Naive thymus-derived CD8-positive, alpha-beta T cell (primary cell): ENCODE data around the gene EIF2B1. TPM values are rescaled to one million over a fixed set of nuclear protein-coding genes. Genes with fewer than 3 reads are reported as not detected.
A peak's percentile ranks its signal among the peaks of the same experiment; 100 is the strongest.
"Not testable (repeated sequence)": the region's sequence is repeated elsewhere in the genome, so short reads cannot be mapped to it uniquely, and the experiment has no call there.

Source experiments
- ATAC-seq, 2 donors: fragments of 150-1000 bp; cut with Tn5 transposase in 1 of 2; sonication (Bioruptor Pico), chemical (Tn5 transposase) in 1 of 2; 1 replicate in 1 of 2; 2 replicates in 1 of 2; pipeline ENCODE4 v1.10.0; 2021; ENCODE audit warnings: mild to moderate bottlenecking in 2 of 2, moderate library complexity in 2 of 2
- POLR2A ChIA-PET: fragments of 350-600 bp; sonication (Branson Sonifier 250); formaldehyde crosslinking; loops from one replicate; lab custom pipeline; 2021; ENCODE audit warnings: antibody characterized with exemption; lab: Charles Lee
- DNase-seq, 10 donors: peaks; one replicate each; pipeline versions ENCODE4 v3.0.0 to v3.0.0-alpha.2; 2020 to 2022
- H3K27ac Mint-ChIP-seq, 10 donors: one replicate each; pipeline ENCODE4 v1.8.0; 2020 to 2022; ENCODE audit warnings: mild to moderate bottlenecking in 10 of 10, mixed read lengths in 10 of 10, moderate library complexity in 4 of 10, inconsistent platforms in 1 of 10
- H3K27me3 Mint-ChIP-seq, 5 donors: one replicate each; pipeline ENCODE4 v1.8.0; 2021 to 2022; ENCODE audit warnings: mixed read lengths in 5 of 5
- H3K36me3 Mint-ChIP-seq, 3 donors: one replicate each; pipeline ENCODE4 v1.8.0; 2020 to 2022; ENCODE audit warnings: mixed read lengths in 3 of 3, mild to moderate bottlenecking in 2 of 3, inconsistent platforms in 1 of 3
- H3K4me1 Mint-ChIP-seq, 4 donors: one replicate each; pipeline ENCODE4 v1.8.0; 2021 to 2022; ENCODE audit warnings: mixed read lengths in 4 of 4
- H3K4me3 Mint-ChIP-seq, 10 donors: one replicate each; pipeline ENCODE4 v1.8.0; 2020 to 2022; ENCODE audit warnings: mild to moderate bottlenecking in 10 of 10, mixed read lengths in 10 of 10, moderate library complexity in 6 of 10, inconsistent platforms in 1 of 10
- H3K9me3 Mint-ChIP-seq, 9 donors: one replicate each; pipeline ENCODE4 v1.8.0; 2020 to 2022; ENCODE audit warnings: mixed read lengths in 9 of 9, mild to moderate bottlenecking in 3 of 9, inconsistent platforms in 1 of 9, moderate library complexity in 1 of 9
- polyA plus RNA-seq, 3 donors: library from polyadenylated mRNA; unstranded; fragments of 300-500 nt; fragmentation: Illumina TruSeq; gene quantifications; one replicate each; pipeline ENCODE4 v1.2.3, GENCODE V29; 2021
- total RNA-seq, 8 experiments: library from RNA in 2 of 8; stranded (reverse) in 2 of 8; gene quantifications; one replicate each; pipeline ENCODE4 v1.2.3 and lab custom pipeline; 2021 to 2026

Gene EIF2B1
- total and polyA plus RNA-seq, 5 experiments from 2014 or later: 54.3 to 64.5 (median 59.9) TPM

DNA sequence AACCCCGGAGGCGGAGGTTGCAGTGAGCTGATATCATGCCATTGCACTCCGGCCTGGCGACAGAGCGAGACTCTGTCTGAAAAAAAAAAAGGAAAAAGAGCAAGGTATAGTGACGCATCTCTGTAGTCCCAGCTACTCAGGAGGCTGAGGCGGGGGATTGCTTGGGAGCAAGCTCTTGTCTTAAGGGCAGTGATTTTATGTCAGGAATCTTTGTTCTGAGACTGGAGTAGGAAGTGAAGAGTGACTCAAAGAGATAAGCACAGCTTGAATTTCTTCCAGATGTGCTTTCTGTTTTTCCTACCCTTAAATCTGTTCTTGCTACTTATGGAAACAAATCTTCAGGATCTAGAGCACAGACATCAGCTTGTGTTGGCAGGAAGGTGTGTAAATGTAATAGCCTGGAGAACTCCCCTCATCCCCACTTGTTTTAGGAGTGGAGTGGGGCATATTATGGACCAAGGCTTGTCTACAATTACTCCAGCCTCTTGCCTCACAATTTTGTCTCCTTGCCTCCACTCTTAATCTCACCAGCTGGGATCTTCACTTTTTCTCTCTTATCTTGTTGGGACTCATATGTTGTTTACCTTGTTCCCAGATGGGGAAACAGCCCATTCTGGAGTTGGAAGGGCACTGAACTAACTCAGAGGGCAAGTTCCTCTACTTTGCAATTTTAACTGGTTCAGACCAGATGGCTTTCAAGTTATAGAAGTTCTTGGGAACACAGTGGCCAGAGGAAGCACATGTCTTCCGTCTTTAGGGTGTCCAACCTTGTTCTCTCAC is 41.6 kb downstream of the EIF2B1 start:
- peaks cover 0 to 85% (median 3%) of the 10 kb centered on the region in 3 donors for H3K36me3 Mint-ChIP-seq
- no peaks in the 10 kb centered on the region for H3K27me3 Mint-ChIP-seq
- H3K9me3 Mint-ChIP-seq: no peaks in the 10 kb centered on the region
- no peak for DNase-seq
- peaks cover 15 to 51% (median 42%) of the 10 kb centered on the region in 4 donors for H3K4me1 Mint-ChIP-seq
- H3K27ac Mint-ChIP-seq: peak overlapping the region in 7 of 10 donors; percentile 13 to 81 (median 54)
- POLR2A ChIA-PET: interaction anchor here (0.6 kb wide), 1 partner anchor 18 kb away, joined by 3 read pairs; no protein-coding TSS in a partner anchor
- peak overlapping the region in 1 of 10 donors; percentile 5 for H3K4me3 Mint-ChIP-seq
- ATAC-seq: no peak

DNA sequence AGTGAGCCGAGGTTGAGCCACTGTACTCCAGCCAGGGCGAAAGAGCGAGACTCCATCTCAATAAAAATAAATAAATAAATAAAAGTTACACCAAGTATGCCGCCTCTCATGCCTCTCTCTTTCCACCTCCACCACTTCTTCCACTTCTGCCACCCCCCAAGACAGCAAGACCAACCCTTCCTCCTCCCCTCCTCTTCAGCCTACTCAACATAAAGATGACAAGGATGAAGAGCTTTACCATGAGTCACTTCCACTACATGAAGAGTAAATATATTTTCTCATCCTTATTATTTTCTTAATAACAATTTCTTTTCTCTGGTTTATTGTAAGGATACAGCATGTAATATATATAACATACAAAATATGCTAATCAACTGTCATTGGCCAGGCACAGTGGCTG is 52.7 kb downstream of the EIF2B1 start:
- no peak for DNase-seq
- Mint-ChIP-seq H3K9me3 (no peaks in the 10 kb centered on the region), H3K27me3 (no peaks in the 10 kb centered on the region), H3K4me1 (peaks cover 13 to 39% (median 24%) of the 10 kb centered on the region in 4 donors), H3K36me3 (peaks cover 0 to 1% (median 0%) of the 10 kb centered on the region in 3 donors), H3K27ac (peak overlapping the region in 4 of 10 donors; percentile 0 to 52 (median 18)), H3K4me3 (no peak overlapping the region)
- no peak for ATAC-seq
- POLR2A ChIA-PET: no interaction called here

DNA sequence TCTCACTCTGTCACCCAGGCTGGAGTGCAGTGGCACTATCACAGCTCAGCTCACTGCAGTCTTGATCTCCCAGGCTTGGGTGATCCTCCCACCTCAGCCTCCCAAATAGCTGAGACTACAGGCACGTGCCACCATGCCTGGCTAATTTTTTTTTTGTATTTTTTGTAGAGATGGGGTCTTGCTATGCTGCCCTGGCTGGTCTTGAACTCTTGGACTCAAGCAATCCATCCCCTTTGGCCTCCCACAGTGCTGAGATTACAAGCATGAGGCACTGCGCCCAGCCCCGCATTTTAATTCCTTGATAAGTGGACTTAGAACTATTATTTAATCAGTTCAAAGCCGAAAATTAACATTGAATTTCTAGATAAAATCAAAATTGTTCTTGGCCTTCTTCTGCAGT is 54.7 kb downstream of the EIF2B1 start:
- H3K4me3 Mint-ChIP-seq, ATAC-seq, DNase-seq, POLR2A ChIA-PET, H3K9me3 Mint-ChIP-seq, H3K36me3 Mint-ChIP-seq, H3K27me3 Mint-ChIP-seq: not testable (repeated sequence)
- peak overlapping the region in 1 of 10 donors; percentile 3 for H3K27ac Mint-ChIP-seq
- H3K4me1 Mint-ChIP-seq: peaks cover 10 to 26% (median 14%) of the 10 kb centered on the region in 4 donors

DNA sequence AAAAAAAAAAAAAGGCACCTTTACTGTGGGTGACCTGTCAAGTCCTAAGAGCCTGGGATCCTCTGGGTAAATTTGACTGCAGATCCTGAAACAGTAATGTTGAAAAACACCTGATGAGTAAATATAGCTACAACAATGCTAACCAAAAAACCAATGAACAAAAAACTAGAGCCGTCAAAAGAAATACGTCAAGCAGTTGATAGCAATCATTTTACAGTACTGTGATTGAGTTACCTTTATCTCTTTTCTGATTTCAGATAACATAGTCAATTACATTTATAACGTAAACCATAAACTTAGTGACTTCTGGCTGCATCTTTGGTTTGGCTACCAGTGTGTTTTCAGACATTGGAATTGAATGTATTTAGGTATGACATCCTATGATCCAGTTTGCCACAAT is 55.2 kb downstream of the EIF2B1 start:
- Mint-ChIP-seq H3K27ac (peak overlapping the region in 2 of 10 donors; percentile 14 to 20), H3K36me3 (peaks cover 0 to 1% (median 0%) of the 10 kb centered on the region in 3 donors), H3K27me3 (no peaks in the 10 kb centered on the region), H3K4me1 (peaks cover 10 to 24% (median 13%) of the 10 kb centered on the region in 4 donors), H3K9me3 (no peaks in the 10 kb centered on the region), H3K4me3 (no peak overlapping the region)
- ATAC-seq (no peak), DNase-seq (no peak)
- POLR2A ChIA-PET: no interaction called here

DNA sequence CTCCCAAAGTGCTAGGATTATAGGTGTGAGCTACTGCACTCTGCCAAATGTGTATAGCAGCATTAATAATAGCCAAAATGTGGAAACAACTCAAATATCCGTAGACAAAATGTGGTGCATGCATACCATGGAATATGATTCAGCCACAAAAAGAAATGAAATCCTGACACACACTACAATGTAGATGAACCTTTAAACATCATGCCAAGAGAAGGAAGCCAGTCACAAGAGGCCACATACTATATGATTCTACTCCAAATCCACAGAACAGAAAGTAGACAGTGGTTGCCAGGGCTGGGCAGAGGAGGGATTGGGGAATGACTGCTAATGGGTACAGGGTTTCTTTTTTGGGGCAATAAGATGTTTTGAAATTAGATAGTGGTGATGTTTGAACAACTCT is 56.9 kb downstream of the EIF2B1 start:
- peaks cover 0 to 1% (median 0%) of the 10 kb centered on the region in 3 donors for H3K36me3 Mint-ChIP-seq
- ATAC-seq (no peak), DNase-seq (no peak)
- H3K9me3 Mint-ChIP-seq: no peaks in the 10 kb centered on the region
- H3K4me3 Mint-ChIP-seq: no peak overlapping the region
- H3K27ac Mint-ChIP-seq: peak overlapping the region in 2 of 10 donors; percentile 22 to 33
- H3K27me3 Mint-ChIP-seq: no peaks in the 10 kb centered on the region
- peaks cover 0 to 10% (median 1%) of the 10 kb centered on the region in 4 donors for H3K4me1 Mint-ChIP-seq
- POLR2A ChIA-PET: no interaction called here

DNA sequence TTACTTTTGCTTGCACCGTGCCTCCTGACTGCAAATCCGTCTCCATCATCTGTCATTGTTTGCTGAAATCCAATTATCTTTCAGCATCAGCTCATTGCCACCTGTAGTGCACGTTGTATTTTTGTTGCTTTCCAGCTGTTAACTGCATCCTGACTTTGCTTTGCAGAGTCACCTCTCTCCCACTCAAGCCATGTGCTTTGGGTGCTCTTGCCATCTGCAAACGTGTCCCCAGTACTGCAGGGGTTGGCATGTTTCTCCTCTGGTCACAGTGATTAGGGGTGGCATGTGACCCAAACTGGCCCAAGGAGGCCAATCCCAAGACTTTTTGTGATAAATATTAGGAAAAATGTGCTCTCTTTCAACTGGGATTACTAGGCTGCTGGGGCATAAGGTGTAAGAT is 59.6 kb downstream of the EIF2B1 start:
- ATAC-seq (no peak), DNase-seq (no peak)
- Mint-ChIP-seq H3K4me1 (peaks cover 0 to 6% (median 5%) of the 10 kb centered on the region in 4 donors), H3K27ac (peak overlapping the region in 3 of 10 donors; percentile 17 to 78 (median 22)), H3K4me3 (no peak overlapping the region), H3K9me3 (no peaks in the 10 kb centered on the region), H3K27me3 (peaks cover 0 to 3% (median 0%) of the 10 kb centered on the region in 5 donors), H3K36me3 (peaks cover 0 to 1% (median 0%) of the 10 kb centered on the region in 3 donors)
- POLR2A ChIA-PET: interaction anchor here (0.7 kb wide), 1 partner anchor 18 kb away, joined by 3 read pairs; no protein-coding TSS in a partner anchor

DNA sequence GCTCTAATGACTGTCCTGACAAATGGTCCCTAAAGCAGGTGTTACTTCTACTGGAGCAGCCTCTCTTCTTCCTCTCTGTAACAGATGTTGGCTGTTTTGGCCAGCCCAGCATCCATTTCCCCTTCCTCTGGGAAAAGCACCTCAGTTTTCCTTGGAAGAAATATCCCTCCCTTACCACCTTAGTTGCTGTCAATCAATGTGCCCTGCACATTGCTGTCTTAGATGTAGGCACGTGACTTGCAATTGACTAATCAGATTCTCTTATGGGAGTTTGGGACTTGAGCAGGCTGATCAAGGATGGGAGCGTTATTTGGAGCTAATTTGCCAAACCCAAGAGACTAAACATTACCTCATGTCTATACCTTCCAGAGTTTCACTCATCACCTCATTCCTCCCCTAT is 61.1 kb downstream of the EIF2B1 start:
- Mint-ChIP-seq H3K36me3 (no peaks in the 10 kb centered on the region), H3K27ac (no peak overlapping the region), H3K9me3 (no peaks in the 10 kb centered on the region), H3K4me3 (no peak overlapping the region), H3K4me1 (peaks cover 0 to 6% (median 5%) of the 10 kb centered on the region in 4 donors), H3K27me3 (peaks cover 0 to 3% (median 0%) of the 10 kb centered on the region in 5 donors)
- ATAC-seq (no peak), DNase-seq (no peak)
- POLR2A ChIA-PET: no interaction called here

DNA sequence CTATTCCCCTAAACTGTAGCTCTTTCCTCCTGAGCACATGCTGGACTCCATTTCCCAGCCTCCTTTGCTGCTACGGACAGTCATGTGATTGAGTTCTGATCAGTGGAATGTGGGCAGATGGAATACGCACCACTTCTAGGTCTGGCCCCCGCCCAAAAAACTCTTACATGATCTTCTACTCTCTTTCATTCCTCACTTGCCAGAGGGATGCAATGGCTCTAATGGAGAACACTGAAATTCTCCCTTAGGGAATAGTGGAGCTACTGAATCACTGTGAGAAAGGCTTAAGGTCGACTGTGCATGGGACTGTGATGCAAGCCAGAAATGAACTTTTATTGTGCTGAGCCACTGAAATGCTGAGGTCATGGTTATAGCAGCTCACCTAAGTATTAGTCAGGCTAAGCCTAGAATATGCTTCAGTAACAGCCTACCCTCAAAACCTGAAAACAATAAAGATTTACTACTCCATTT is 62.1 kb downstream of the EIF2B1 start:
- ATAC-seq: no peak
- POLR2A ChIA-PET: no interaction called here

More for the DNA sequence above, 62.1 kb downstream of the EIF2B1 start:
- Mint-ChIP-seq H3K4me3 (no peak overlapping the region), H3K4me1 (peaks cover 0 to 6% (median 4%) of the 10 kb centered on the region in 4 donors), H3K27ac (peak overlapping the region in 2 of 10 donors; percentile 17 to 70), H3K9me3 (no peaks in the 10 kb centered on the region), H3K27me3 (peaks cover 0 to 6% (median 0%) of the 10 kb centered on the region in 5 donors), H3K36me3 (no peaks in the 10 kb centered on the region)
- no peak for DNase-seq

Other genes starting within 250 kb of the EIF2B1 start
- 10 to 100 TPM; 23.7 to 26.5 TPM for gene KMT5A, start 249.6 kb downstream of the EIF2B1 start, total RNA-seq
- 1 to 10 TPM; 1.0 to 3.3 (median 1.7) TPM for gene KMT5A, start 249.6 kb downstream of the EIF2B1 start, polyA plus RNA-seq
- 1 to 10 TPM; 3.3 TPM for gene RILPL2, start 197.0 kb downstream of the EIF2B1 start, total RNA-seq
- gene RILPL2, start 197.0 kb downstream of the EIF2B1 start, polyA plus RNA-seq: 1 to 10 TPM; 3.2 to 4.4 (median 3.9) TPM
- 10 to 100 TPM; 46.6 to 48.8 TPM for gene SNRNP35, start 175.5 kb downstream of the EIF2B1 start, total RNA-seq
- 10 to 100 TPM; 16.8 to 27.0 (median 20.4) TPM for gene SNRNP35, start 175.5 kb downstream of the EIF2B1 start, polyA plus RNA-seq
- gene RILPL1, start 100.0 kb downstream of the EIF2B1 start, total RNA-seq: 1 to 10 TPM; 4.9 to 5.9 TPM
- gene RILPL1, start 100.0 kb downstream of the EIF2B1 start, polyA plus RNA-seq: under 1 TPM; 0.06 to 0.24 (median 0.23) TPM
- gene TMED2, start 49.1 kb downstream of the EIF2B1 start, total RNA-seq: 10 to 100 TPM; 85.6 to 94.3 TPM
- 100 to 1,000 TPM; 212 to 349 (median 259) TPM for gene TMED2, start 49.1 kb downstream of the EIF2B1 start, polyA plus RNA-seq
- gene DDX55, start 31.6 kb downstream of the EIF2B1 start, total RNA-seq: 10 to 100 TPM; 53.3 to 54.8 TPM
- gene DDX55, start 31.6 kb downstream of the EIF2B1 start, polyA plus RNA-seq: 10 to 100 TPM; 15.2 to 24.1 (median 19.1) TPM
- 10 to 100 TPM; 27.5 to 34.6 TPM for gene GTF2H3, start 143 bp upstream of the EIF2B1 start, total RNA-seq
- gene GTF2H3, start 143 bp upstream of the EIF2B1 start, polyA plus RNA-seq: 10 to 100 TPM; 36.6 to 39.9 (median 38.8) TPM
- gene TCTN2, start 37.4 kb upstream of the EIF2B1 start, total RNA-seq: 1 to 10 TPM; 6.3 to 7.8 TPM
- gene TCTN2, start 37.4 kb upstream of the EIF2B1 start, polyA plus RNA-seq: 1 to 10 TPM; 1.0 to 1.8 (median 1.6) TPM
- 10 to 100 TPM; 46.6 to 52.3 TPM for gene ATP6V0A2, start 78.7 kb upstream of the EIF2B1 start, total RNA-seq
- 10 to 100 TPM; 13.2 to 19.4 (median 18.2) TPM for gene ATP6V0A2, start 78.7 kb upstream of the EIF2B1 start, polyA plus RNA-seq
- under 1 TPM; 0.30 to 0.65 TPM for gene DNAH10, start 128.6 kb upstream of the EIF2B1 start, total RNA-seq
- gene DNAH10, start 128.6 kb upstream of the EIF2B1 start, polyA plus RNA-seq: under 1 TPM in 1 of 3 donors, not detected in 2; 0.25 TPM